Panc1 (cell line): Measurements from ENCODE around the gene KCNG2. TPM values are rescaled to one million over a fixed set of nuclear protein-coding genes. Genes with fewer than 3 reads are reported as not detected.
"Not testable (repeated sequence)": the region's sequence is repeated elsewhere in the genome, so short reads cannot be mapped to it uniquely, and the experiment has no call there.

Source experiments
- ATAC-seq: fragments of 200-7000 bp; cut with Tn5 transposase; 2 replicates; pipeline ENCODE4 v1.9.1; 2020; ENCODE audit warnings: mild to moderate bottlenecking, moderate library complexity
- BruUV-seq: library from RNA; stranded (reverse); fragments of 400-500 nt; replicated peaks from 2 replicates; lab custom pipeline; 2021; lab: Mats Ljungman, UMichigan
- CTCF ChIA-PET: fragments of 300-600 bp; sonication (Branson Sonifier 250); formaldehyde crosslinking; loops from one replicate; lab custom pipeline; 2022; ENCODE audit warnings: antibody characterized with exemption; lab: Charles Lee
- POLR2A ChIA-PET: fragments of 300-600 bp; sonication (Branson Sonifier 250); formaldehyde crosslinking; loops from one replicate; lab custom pipeline; 2022; ENCODE audit warnings: antibody characterized with exemption; lab: Charles Lee
- DNase-seq: peaks from one replicate; pipeline ENCODE4 v3.0.0-alpha.2; 2010; ENCODE audit warnings: low read depth, low spot score
- H3K27ac ChIP-seq: 2 replicates; pipeline ENCODE4 v1.5.1; 2011; ENCODE audit warnings: mild to moderate bottlenecking, low read length, inconsistent platforms
- H3K27me3 ChIP-seq: fragments of 200-500 bp; sonication (Bioruptor generic); 2 replicates; pipeline ENCODE4 v1.6.0; 2014; ENCODE audit warnings: low read length, inconsistent platforms; ENCODE audit not compliant: control insufficient read depth, insufficient read depth
- H3K36me3 ChIP-seq: fragments of 200-500 bp; sonication (Bioruptor generic); 2 replicates; pipeline ENCODE4 v1.5.1; 2014; ENCODE audit warnings: inconsistent platforms, mild to moderate bottlenecking, low read length, moderate library complexity; ENCODE audit not compliant: control insufficient read depth, insufficient read depth
- H3K4me1 ChIP-seq: 2 replicates; pipeline ENCODE4 v1.5.1; 2011; ENCODE audit warnings: inconsistent platforms, mild to moderate bottlenecking, low read length, moderate library complexity; ENCODE audit not compliant: control insufficient read depth, insufficient read depth
- H3K4me3 ChIP-seq, 2 experiments: 2 replicates each; pipeline ENCODE4 v1.5.1; 2011 to 2012; ENCODE audit warnings: low read depth in 2 of 2, low read length in 2 of 2, mild to moderate bottlenecking in 2 of 2, inconsistent platforms in 1 of 2, moderate library complexity in 1 of 2
- H3K9me3 ChIP-seq: fragments of 200-500 bp; sonication (Bioruptor generic); 2 replicates; pipeline ENCODE4 v1.5.1; 2014; ENCODE audit warnings: low read depth, mild to moderate bottlenecking, inconsistent platforms, low read length, moderate library complexity; ENCODE audit not compliant: control insufficient read depth, insufficient read depth
- POLR2AphosphoS5 ChIP-seq: IDR thresholded peaks from 2 replicates; pipeline ENCODE4 v1.6.1; 2012; ENCODE audit warnings: mild to moderate bottlenecking, low read depth, low read length, moderate library complexity
- SIN3A ChIP-seq: IDR thresholded peaks from 2 replicates; pipeline ENCODE4 v1.6.1; 2012; ENCODE audit warnings: low read depth, mild to moderate bottlenecking, low read length, moderate library complexity, borderline replicate concordance; ENCODE audit not compliant: insufficient read depth
- TCF7L2 ChIP-seq: IDR thresholded peaks from 2 replicates; pipeline ENCODE4 v1.6.1; 2011; ENCODE audit warnings: mild to moderate bottlenecking, low read depth, low read length, inconsistent platforms
- in situ Hi-C: cut with HindIII; loops from 2 replicates; pipeline ENCODE4 v1.10.0; 2016; ENCODE audit warnings: low sequenced_read_pairs, low pct_unique_long_range_greater_than_20kb
- intact Hi-C: fragments of 100-400 bp; cut with micrococcal nuclease; formaldehyde crosslinking; loops from one replicate; pipeline ENCODE4 v1.10.0; 2022; ENCODE audit not compliant: unreplicated experiment
- total RNA-seq: library from RNA; stranded (reverse); gene quantifications from one replicate; pipeline ENCODE4 v1.2.1, GENCODE V29; 2021; ENCODE audit not compliant: unreplicated experiment
- TF ChIP-seq, protein P1 (sequence below), 2 experiments: IDR thresholded peaks; 2 replicates each; pipeline ENCODE4 v1.6.1; 2011 to 2012; ENCODE audit warnings: low read depth in 2 of 2, control low read depth in 1 of 2, low read length in 1 of 2, mild to moderate bottlenecking in 1 of 2, moderate library complexity in 1 of 2; ENCODE audit not compliant: insufficient read depth in 1 of 2
- TF ChIP-seq, protein P2 (sequence below): fragments of 450-650 bp; IDR thresholded peaks from 2 replicates; pipeline ENCODE4 v1.5.1; 2017; ENCODE audit warnings: mild to moderate bottlenecking

Gene KCNG2
- total RNA-seq, 1 experiment from 2014 or later, result not detected

DNA sequence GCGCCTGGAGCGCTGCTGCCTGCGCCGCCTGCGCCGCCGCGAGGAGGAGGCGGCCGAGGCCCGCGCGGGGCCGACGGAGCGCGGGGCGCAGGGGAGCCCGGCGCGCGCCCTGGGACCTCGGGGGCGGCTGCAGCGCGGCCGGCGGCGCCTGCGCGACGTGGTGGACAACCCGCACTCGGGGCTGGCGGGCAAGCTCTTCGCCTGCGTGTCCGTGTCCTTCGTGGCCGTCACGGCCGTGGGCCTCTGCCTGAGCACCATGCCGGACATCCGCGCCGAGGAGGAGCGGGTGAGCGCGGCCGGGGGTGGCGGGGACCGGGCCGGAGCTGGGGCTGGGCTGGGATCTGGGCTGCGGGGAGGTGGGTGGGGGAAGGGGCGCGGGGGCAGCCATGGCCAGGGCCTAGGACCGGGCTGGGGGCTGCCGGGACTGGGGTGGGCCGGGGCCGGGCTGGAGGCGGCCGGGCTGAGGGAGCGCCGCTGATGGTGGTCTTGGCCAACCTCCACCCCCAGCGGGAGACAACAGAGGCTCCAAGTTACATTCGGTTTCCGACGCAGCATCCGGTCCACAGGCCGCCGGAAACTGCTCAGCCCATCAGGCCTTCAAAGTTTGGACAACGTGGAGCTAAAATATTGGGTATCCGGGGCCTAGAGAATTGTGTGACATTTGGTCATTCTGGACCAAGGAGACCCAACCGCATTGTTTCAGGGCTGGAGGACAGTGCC is 66.4 kb downstream of the KCNG2 start:
- peaks cover 18% of the 10 kb centered on the region for H3K27me3 ChIP-seq
- intact Hi-C loops (no loop called here), in situ Hi-C loops (no loop called here)
- no peak for TF ChIP-seq POLR2AphosphoS5
- no peak for TF ChIP-seq TCF7L2
- TF ChIP-seq, protein P1, sequence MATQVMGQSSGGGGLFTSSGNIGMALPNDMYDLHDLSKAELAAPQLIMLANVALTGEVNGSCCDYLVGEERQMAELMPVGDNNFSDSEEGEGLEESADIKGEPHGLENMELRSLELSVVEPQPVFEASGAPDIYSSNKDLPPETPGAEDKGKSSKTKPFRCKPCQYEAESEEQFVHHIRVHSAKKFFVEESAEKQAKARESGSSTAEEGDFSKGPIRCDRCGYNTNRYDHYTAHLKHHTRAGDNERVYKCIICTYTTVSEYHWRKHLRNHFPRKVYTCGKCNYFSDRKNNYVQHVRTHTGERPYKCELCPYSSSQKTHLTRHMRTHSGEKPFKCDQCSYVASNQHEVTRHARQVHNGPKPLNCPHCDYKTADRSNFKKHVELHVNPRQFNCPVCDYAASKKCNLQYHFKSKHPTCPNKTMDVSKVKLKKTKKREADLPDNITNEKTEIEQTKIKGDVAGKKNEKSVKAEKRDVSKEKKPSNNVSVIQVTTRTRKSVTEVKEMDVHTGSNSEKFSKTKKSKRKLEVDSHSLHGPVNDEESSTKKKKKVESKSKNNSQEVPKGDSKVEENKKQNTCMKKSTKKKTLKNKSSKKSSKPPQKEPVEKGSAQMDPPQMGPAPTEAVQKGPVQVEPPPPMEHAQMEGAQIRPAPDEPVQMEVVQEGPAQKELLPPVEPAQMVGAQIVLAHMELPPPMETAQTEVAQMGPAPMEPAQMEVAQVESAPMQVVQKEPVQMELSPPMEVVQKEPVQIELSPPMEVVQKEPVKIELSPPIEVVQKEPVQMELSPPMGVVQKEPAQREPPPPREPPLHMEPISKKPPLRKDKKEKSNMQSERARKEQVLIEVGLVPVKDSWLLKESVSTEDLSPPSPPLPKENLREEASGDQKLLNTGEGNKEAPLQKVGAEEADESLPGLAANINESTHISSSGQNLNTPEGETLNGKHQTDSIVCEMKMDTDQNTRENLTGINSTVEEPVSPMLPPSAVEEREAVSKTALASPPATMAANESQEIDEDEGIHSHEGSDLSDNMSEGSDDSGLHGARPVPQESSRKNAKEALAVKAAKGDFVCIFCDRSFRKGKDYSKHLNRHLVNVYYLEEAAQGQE (IDR thresholded peaks at IDR 0.05; ENCODE audit: insufficient read depth in 1 of 2, low read depth in 2 of 2, low read length in 1 of 2), result no peak
- no peak for TF ChIP-seq SIN3A
- TF ChIP-seq, protein P2, sequence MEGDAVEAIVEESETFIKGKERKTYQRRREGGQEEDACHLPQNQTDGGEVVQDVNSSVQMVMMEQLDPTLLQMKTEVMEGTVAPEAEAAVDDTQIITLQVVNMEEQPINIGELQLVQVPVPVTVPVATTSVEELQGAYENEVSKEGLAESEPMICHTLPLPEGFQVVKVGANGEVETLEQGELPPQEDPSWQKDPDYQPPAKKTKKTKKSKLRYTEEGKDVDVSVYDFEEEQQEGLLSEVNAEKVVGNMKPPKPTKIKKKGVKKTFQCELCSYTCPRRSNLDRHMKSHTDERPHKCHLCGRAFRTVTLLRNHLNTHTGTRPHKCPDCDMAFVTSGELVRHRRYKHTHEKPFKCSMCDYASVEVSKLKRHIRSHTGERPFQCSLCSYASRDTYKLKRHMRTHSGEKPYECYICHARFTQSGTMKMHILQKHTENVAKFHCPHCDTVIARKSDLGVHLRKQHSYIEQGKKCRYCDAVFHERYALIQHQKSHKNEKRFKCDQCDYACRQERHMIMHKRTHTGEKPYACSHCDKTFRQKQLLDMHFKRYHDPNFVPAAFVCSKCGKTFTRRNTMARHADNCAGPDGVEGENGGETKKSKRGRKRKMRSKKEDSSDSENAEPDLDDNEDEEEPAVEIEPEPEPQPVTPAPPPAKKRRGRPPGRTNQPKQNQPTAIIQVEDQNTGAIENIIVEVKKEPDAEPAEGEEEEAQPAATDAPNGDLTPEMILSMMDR, result no peak
- no peak overlapping the region for H3K27ac ChIP-seq
- ChIA-PET POLR2A (interaction anchor here (0.7 kb wide), 1 partner anchor 49 kb away, joined by 3 read pairs; no protein-coding TSS in a partner anchor), CTCF (no interaction called here)
- BruUV-seq, result no TSS peak
- H3K9me3 ChIP-seq, result no peaks in the 10 kb centered on the region
- H3K4me3 ChIP-seq, result no peak overlapping the region
- no peak for ATAC-seq
- no peaks in the 10 kb centered on the region for H3K36me3 ChIP-seq
- DNase-seq, result no peak
- H3K4me1 ChIP-seq, result no peaks in the 10 kb centered on the region

DNA sequence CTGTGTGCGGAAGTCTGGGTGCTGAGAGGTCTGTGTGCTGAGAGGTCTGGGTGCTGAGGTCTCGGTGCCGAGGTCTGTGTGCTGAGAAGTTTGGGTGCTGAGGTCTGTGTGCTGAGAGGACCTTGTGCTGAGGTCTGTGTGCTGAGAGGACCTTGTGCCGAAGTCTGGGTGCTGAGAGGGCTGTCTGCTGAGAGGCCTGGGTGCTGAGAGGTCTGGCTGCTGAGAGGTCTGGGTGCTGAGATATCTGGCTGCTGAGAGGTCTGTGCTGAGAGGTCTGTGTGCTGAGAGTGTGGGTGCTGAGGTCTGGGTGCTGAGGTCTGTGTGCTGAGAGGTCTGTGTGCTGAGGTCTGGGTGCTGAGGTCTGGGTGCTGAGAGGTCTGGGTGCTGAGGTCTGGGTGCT is 67.2 kb downstream of the KCNG2 start:
- CTCF ChIA-PET, BruUV-seq, intact Hi-C loops, H3K4me1 ChIP-seq, H3K36me3 ChIP-seq, H3K9me3 ChIP-seq, ATAC-seq, H3K4me3 ChIP-seq, in situ Hi-C loops, H3K27ac ChIP-seq, DNase-seq: not testable (repeated sequence)
- peaks cover 18% of the 10 kb centered on the region for H3K27me3 ChIP-seq
- POLR2A ChIA-PET, result interaction anchor here (0.7 kb wide), 1 partner anchor 50 kb away, joined by 3 read pairs; no protein-coding TSS in a partner anchor

DNA sequence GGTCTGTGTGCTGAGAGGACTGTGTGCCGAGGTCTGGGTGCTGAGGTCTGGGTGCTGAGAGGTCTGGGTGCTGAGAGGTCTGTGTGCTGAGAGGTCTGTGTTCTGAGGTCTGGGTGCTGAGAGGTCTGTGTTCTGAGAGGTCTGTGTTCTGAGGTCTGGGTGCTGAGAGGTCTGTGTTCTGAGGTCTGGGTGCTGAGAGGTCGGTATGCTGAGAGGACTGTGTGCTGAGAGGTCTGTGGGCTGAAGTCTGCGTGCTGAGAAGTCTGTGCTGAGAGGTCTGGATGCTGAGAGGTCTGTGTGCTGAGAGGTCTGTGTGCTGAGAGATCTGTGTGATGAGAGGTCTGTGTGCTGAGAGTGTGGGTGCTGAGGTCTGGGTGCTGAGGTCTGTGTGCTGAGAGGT is 68.2 kb downstream of the KCNG2 start:
- CTCF ChIA-PET, BruUV-seq, DNase-seq, H3K9me3 ChIP-seq, ATAC-seq, H3K4me1 ChIP-seq, H3K4me3 ChIP-seq, H3K27ac ChIP-seq, in situ Hi-C loops, H3K36me3 ChIP-seq, POLR2A ChIA-PET, intact Hi-C loops: not testable (repeated sequence)
- H3K27me3 ChIP-seq, result peaks cover 12% of the 10 kb centered on the region
